ENCODE measurements around the gene SKOR1. TPM values are rescaled to one million over a fixed set of nuclear protein-coding genes. Genes with fewer than 3 reads are reported as not detected.
A peak's percentile ranks its signal among the peaks of the same experiment; 100 is the strongest.

SKOR1 gene
- total RNA-seq, 1 donor from 2014 or later = not detected

DNA sequence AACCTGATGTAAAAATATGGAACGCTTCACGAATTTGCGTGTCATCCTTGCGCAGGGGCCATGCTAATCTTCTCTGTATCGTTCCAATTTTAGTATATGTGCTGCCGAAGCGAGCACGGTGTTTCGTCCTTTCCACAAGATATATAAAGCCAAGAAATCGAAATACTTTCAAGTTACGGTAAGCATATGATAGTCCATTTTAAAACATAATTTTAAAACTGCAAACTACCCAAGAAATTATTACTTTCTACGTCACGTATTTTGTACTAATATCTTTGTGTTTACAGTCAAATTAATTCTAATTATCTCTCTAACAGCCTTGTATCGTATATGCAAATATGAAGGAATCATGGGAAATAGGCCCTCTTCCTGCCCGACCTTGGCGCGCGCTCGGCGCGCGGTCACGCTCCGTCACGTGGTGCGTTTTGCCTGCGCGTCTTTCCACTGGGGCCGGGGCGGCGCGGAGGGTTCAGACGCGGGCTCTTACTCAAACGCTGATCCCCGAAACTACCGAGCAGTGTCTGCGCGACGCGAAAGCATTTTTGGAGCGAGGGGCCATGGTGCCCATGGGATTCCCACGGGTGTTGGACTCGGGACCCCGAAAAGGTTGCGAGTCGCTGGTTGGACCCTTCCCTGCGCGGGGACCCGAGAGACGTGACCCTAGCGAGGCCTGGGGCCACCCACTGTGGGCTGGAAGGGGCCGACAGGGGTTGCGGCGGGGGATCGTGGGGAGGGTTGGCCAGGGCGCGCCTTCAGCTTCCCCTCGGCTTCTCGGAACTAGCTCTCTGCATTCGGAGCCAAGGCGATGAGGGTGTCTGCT is 14.8 kb downstream of the SKOR1 start, which contains the start of gene RNU6-1:
Gene RNU6-1, minus strand, starts transcription at position 117 of the 820 bp plus-strand sequence.
- H3K9me3 ChIP-seq = no peaks in the 10 kb centered on the region
- TF ChIP-seq, protein P1, sequence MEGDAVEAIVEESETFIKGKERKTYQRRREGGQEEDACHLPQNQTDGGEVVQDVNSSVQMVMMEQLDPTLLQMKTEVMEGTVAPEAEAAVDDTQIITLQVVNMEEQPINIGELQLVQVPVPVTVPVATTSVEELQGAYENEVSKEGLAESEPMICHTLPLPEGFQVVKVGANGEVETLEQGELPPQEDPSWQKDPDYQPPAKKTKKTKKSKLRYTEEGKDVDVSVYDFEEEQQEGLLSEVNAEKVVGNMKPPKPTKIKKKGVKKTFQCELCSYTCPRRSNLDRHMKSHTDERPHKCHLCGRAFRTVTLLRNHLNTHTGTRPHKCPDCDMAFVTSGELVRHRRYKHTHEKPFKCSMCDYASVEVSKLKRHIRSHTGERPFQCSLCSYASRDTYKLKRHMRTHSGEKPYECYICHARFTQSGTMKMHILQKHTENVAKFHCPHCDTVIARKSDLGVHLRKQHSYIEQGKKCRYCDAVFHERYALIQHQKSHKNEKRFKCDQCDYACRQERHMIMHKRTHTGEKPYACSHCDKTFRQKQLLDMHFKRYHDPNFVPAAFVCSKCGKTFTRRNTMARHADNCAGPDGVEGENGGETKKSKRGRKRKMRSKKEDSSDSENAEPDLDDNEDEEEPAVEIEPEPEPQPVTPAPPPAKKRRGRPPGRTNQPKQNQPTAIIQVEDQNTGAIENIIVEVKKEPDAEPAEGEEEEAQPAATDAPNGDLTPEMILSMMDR (IDR thresholded peaks at IDR 0.05) = peak in 1 of 3 experiments; percentile 30
- peak within 1 kb of the TSS; percentile 94 to 98 for H3K27ac ChIP-seq
- H3K4me3 ChIP-seq = peak within 1 kb of the TSS; percentile 65 to 96
- DNase-seq (ENCODE audit: low spot score in 2 of 2) = peak; percentile 86 to 98
- peaks cover 5 to 17% of the 10 kb centered on the region in 2 donors for H3K4me1 ChIP-seq
- intact Hi-C loops (cut with DNase I) = loop anchor here (1.0 to 10.0 kb wide), 7 partner anchors 23 to 977 kb away; partner anchors contain the start of gene C15orf61
- H3K36me3 ChIP-seq = no peaks in the 10 kb centered on the region
- H3K27me3 ChIP-seq = peaks cover 2% of the 10 kb centered on the region

DNA sequence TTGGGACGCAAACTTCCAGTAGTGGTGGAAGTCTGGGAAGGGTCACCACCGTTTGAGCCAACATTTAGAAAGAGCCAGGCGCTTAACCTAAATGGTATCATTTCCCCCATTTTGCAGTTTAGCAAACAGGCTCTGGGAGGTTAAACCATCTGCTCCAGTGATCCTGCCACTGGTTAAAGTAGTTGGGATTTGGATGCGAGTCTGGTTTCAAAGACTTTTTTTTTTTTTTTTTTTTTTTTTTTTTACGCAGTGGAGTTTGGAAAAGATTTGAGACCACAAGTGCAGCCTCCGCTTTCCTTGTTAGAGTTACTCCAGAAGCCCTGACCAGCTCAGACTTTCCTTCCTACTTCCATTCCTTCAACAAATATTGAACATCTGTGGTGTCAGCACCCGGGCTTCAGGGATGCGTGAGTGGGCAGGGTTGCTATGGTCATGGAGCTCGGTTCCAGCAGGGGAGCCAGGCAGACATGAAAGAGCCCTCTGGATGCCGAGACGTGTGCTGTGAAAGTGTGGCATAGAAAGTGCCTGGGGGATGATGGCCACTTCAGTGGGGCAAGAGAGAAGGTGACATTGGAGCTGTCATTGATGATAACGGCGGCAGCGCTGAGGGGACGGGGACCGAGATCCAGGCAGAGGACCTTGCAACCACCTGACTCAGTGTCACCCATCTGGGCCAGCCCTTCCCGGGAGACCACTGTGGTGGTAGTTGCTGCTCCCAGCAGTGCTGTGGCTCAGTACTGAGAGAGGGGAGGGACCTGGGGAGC is 15.6 kb downstream of the SKOR1 start:
- peak overlapping the region; percentile 94 to 98 for H3K27ac ChIP-seq
- H3K36me3 ChIP-seq = no peaks in the 10 kb centered on the region
- H3K4me1 ChIP-seq = peaks cover under 1 to 12% of the 10 kb centered on the region in 2 donors
- intact Hi-C loops (cut with DNase I) = loop anchor here (1.0 to 5.0 kb wide), 4 partner anchors 22 to 976 kb away; no protein-coding TSS in a partner anchor
- H3K27me3 ChIP-seq = no peaks in the 10 kb centered on the region
- H3K9me3 ChIP-seq = no peaks in the 10 kb centered on the region
- DNase-seq (ENCODE audit: low spot score in 2 of 2) = no peak
- H3K4me3 ChIP-seq = peak overlapping the region; percentile 65 to 96
- TF ChIP-seq, protein P1 (IDR thresholded peaks at IDR 0.05) = peak in 1 of 3 experiments; percentile 11

DNA sequence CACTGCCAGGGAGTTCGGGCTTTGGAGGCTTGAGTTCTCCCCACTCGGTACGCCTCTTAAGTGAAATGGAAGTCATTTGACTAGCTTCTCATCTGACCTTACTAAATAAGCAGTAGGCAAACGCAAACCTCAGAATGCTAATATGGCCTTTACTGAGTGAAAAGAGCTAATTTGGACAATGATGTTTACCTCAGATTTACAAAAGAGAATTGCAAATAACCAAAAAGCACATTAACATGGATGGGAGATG is 16.1 kb downstream of the SKOR1 start:
- peak overlapping the region in 1 of 2 donors; percentile 98 for H3K27ac ChIP-seq
- TF ChIP-seq, protein P1 (IDR thresholded peaks at IDR 0.05) = no peak

DNA sequence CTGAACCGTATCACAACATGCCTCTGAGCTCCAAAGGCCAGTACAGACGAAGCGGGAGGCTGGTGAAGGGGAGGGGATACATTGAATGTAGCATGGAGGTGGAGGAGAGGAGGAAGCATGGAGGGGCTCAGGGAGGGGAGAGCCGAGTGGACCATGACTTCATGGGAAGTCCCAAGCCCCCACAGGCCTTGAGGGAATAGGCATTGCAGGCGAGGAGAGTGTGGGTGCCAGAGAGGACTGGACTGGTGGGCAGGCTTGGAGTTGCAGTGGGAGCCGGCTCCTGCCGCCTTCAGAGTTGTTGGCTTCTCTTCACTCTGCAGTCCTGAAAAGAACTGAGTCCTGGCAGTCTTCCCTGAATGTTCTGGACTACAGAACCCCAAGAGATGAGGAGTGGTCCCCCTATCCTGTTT is 17.8 kb downstream of the SKOR1 start:
- TF ChIP-seq, protein P1 (IDR thresholded peaks at IDR 0.05) = no peak
- Histone ChIP-seq H3K4me3 (no peak overlapping the region), H3K36me3 (no peaks in the 10 kb centered on the region), H3K4me1 (peaks cover 0 to 9% of the 10 kb centered on the region in 2 donors), H3K9me3 (no peaks in the 10 kb centered on the region), H3K27ac (no peak overlapping the region), H3K27me3 (no peaks in the 10 kb centered on the region)
- DNase-seq (ENCODE audit: low spot score in 2 of 2) = no peak
- intact Hi-C loops (cut with DNase I) = loop anchor here (5.0 kb wide), 2 partner anchors 104 to 974 kb away; no protein-coding TSS in a partner anchor

More for the DNA sequence above, 16.1 kb downstream of the SKOR1 start:
- Histone ChIP-seq H3K9me3 (no peaks in the 10 kb centered on the region), H3K36me3 (no peaks in the 10 kb centered on the region), H3K27me3 (no peaks in the 10 kb centered on the region), H3K4me1 (peaks cover 0 to 9% of the 10 kb centered on the region in 2 donors), H3K4me3 (peak overlapping the region; percentile 65 to 96)
- no peak for DNase-seq (ENCODE audit: low spot score in 2 of 2)
- intact Hi-C loops (cut with DNase I) = loop anchor here (5.0 kb wide), 2 partner anchors 106 to 976 kb away; no protein-coding TSS in a partner anchor

DNA sequence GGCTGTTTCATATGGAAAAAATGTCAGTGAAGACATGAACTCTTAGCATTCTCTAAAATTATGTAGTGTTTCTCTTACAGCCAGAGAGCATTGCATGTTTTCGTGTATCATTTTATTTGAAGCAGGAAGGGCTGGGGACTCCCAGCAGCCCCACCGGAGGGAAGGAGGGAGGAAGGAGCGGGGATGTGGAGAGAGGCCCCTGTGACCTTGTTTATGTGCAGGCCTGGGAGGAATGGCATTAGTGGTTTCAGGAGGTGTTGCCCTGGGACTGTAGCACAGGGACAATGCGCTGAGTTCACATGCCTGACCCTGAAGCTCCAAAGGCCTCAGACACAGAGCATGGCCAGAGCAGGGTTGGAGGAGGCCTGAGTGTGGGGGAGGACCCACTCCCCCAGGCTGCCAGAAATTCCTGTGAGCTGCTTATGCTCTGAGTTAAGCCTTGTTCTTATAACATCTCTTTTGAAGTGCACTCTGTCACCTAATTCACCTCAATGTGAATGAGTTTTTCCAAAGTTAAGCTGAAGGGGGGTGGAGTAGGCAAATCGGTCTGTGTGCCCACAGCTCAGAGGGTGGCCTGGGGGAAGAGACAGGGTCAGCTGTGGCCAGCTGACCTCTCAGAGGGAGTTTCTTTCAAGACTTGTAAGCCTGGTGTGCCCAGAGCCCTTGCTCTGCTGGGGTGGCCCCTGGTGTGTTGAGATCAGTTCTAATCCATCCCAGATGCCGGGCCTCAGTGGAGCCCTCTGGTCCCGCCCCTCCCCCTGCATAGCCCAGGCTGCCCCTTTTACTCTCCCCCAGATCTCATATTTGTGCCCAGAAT is 18.5 kb downstream of the SKOR1 start:
- TF ChIP-seq, protein P1 (IDR thresholded peaks at IDR 0.05) = no peak
- no peak for DNase-seq (ENCODE audit: low spot score in 2 of 2)
- Histone ChIP-seq H3K27me3 (no peaks in the 10 kb centered on the region), H3K9me3 (no peaks in the 10 kb centered on the region), H3K27ac (no peak overlapping the region), H3K36me3 (no peaks in the 10 kb centered on the region), H3K4me3 (no peak overlapping the region), H3K4me1 (peaks cover 0 to 7% of the 10 kb centered on the region in 2 donors)
- intact Hi-C loops (cut with DNase I) = loop anchor here (5.0 kb wide), 2 partner anchors 104 to 974 kb away; no protein-coding TSS in a partner anchor

Measured in ascending aorta (tissue), 2 donors.